Measurements from ENCODE around the gene STIL.
"Not testable (repeated sequence)": the region's sequence is repeated elsewhere in the genome, so short reads cannot be mapped to it uniquely, and the experiment has no call there.

STIL gene

GRCh38 chr1:47323599-47324031, 9.7 kb upstream of the STIL start:
- no peak for DNase-seq (ENCODE audit: low read depth in 3 of 3, low spot score in 1 of 3)

GRCh38 chr1:47319968-47320367, 6.0 kb upstream of the STIL start:
- DNase-seq (ENCODE audit: low read depth in 3 of 3, low spot score in 1 of 3): not testable (repeated sequence)

DNA sequence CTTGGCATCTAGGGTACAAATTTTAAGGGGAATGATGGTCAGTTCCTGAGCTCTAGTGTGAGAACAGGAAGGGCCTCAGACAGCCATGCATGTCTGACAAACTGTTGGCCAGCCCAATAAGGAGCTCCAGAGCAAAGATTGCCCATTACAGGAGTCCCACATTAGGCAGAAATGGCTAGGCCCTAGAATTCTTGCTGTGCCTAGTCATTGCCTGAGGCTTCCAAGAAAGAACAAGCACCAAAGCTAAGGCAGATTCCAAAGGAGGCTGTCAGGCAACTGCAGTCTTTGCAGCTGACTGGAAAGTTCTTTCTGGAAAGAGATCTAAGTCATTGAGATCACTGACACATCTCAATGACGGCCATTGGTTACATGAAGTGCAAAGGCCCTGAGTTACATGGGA, 3.9 kb upstream of the STIL start:
- no peak for DNase-seq (ENCODE audit: low read depth in 3 of 3, low spot score in 1 of 3)

DNA sequence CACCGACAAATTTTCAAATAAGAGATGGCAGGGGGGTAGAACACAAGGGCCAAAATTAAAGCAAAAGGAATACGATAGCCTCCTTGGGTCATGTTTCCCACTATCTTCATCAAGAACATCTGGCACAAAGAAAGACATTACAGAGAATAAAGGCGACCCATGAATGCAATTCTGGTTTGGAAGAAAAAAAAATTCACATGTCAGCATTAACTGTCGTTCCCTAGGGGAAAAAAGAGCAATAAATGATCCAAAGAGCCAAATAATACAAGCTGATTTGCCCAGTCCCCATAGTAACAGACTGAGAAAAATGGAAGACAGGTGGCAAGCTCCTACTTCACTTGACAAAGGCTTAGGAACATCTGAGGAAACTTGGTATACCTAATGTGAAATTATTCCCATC, 4.5 kb downstream of the STIL start:
- DNase-seq (ENCODE audit: low read depth in 3 of 3, low spot score in 1 of 3): no peak

- no peak for DNase-seq (ENCODE audit: low read depth in 3 of 3, low spot score in 1 of 3)
These were observed 11.5 kb downstream of the STIL start for GRCh38 chr1:47302472-47302871.

DNA sequence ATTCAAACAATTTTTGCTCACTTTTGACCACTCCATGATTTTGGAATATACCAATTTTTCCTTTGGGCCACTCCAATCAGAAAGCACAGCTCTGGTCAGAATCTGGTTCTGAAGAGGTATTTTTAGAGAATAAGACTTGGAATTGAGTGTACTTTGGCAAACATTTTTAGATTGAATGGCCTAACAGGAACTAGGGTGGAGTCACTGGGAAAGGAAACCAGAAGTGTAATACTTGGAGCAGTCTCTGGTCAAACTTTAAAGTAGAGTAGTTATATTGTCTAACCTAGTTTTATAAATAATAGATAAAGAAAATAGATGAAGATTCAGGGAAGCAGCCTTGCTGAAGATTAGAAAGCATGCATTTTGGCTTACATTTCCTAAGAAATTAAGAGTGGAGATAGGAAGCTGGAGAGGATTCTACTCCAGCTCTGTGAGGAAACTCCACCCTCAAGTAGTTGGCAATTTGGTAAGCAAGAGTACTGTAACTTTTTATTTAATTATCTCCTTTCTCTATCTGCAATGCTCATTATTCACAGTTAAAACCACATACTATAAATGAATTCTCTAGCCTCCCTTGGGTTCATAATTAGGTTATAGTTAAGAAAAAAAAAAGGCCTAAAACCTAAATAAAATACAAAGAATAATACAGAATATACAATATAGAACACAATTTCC, 15.8 kb downstream of the STIL start:
- no peak for DNase-seq (ENCODE audit: low read depth in 3 of 3, low spot score in 1 of 3)

DNA sequence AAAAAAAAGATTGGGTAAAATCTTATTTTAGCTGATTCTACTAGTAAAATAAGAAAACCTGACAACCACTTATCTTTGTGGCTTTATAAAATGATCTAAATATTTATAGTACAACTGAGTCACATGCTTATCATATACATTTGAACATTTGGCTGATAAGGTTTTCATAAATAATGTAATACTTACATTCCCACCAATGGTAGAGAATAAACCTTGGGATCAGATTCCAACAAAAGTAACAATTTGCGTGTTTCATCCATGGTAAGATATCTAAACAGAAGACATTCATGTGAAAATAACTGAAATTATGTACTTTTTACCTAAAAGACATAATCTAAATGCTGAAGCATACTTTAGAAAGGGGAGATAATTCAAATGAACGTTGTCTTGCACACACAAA, 18.4 kb downstream of the STIL start:
- DNase-seq (ENCODE audit: low read depth in 3 of 3, low spot score in 1 of 3): no peak

- not testable (repeated sequence) for DNase-seq (ENCODE audit: low read depth in 3 of 3, low spot score in 1 of 3)
These were observed 19.1 kb downstream of the STIL start for GRCh38 chr1:47294863-47295262.

- DNase-seq (ENCODE audit: low read depth in 3 of 3, low spot score in 1 of 3): not testable (repeated sequence)
These were observed 25.8 kb downstream of the STIL start for GRCh38 chr1:47288116-47288515.

DNA sequence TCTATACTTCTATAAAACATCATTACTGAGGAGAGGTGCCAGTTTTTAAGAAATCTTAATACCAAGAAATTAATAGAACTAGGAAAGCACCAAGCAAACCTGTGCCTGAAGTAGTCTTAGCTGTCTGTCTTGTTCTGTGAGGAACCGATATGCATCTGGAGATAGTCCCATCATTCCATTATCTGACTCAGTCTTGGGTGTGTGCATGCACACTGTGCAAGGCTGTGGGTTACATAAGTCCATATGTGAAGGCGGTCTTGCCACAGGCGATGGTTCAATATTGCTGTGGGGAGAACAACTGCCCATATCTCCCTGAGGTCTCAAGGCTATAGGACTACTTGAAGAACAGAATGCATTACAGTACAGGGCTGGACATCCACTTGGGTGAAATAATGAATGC, 33.8 kb downstream of the STIL start:
- DNase-seq (ENCODE audit: low read depth in 3 of 3, low spot score in 1 of 3): no peak

GRCh38 chr1:47276850-47277249, 37.1 kb downstream of the STIL start:
- DNase-seq (ENCODE audit: low read depth in 3 of 3, low spot score in 1 of 3): no peak

DNA sequence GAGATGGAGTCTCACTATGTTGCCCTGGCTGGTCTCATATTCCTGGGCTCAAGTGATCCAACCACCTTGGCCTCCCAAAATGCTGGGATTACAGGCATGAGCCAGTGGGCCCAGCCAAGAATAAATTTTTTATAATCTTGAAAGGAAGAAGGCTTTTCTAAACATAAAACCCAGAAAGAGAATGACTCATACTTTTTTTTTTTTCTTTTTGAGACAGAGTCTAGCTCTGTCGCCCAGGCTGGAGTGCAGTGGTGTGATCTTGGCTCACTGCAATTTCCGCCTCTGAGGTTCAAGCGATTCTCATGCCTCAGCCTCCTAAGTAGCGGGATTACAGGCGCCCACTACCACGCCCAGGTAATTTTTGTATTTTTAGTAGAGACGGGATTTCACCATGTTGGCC, 38.1 kb downstream of the STIL start:
- not testable (repeated sequence) for DNase-seq (ENCODE audit: low read depth in 3 of 3, low spot score in 1 of 3)

DNA sequence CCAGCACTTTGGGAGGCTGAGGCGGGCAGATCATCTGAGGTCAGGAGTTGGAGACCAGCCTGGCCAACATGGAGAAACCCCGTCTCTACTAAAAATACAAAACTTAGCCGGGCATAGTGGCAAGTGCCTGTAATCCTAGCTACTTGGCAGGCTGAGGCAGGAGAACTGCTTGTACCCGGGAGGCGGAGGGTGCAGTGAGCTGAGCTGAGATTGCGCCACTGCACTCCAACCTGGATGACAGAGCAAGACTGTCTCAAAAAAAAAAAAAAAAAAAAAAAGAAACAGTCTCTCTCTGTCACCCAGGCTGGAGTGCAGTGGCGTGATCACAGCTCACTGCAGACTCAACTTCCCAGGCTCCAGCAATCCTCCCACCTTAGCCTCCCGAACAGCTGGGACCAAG, 48.4 kb downstream of the STIL start:
- DNase-seq (ENCODE audit: low read depth in 3 of 3, low spot score in 1 of 3): not testable (repeated sequence)

- peak in 1 of 3 donors; percentile 2 for DNase-seq (ENCODE audit: low read depth in 3 of 3, low spot score in 1 of 3)
These were observed 51.0 kb downstream of the STIL start for GRCh38 chr1:47262787-47263413.

GRCh38 chr1:47257224-47257623, 56.7 kb downstream of the STIL start:
- no peak for DNase-seq (ENCODE audit: low read depth in 3 of 3, low spot score in 1 of 3)

- DNase-seq (ENCODE audit: low read depth in 3 of 3, low spot score in 1 of 3): no peak
These were observed 61.2 kb downstream of the STIL start for GRCh38 chr1:47252795-47253194.

- no peak for DNase-seq (ENCODE audit: low read depth in 3 of 3, low spot score in 1 of 3)
These were observed 61.6 kb downstream of the STIL start for GRCh38 chr1:47252369-47252768.

- DNase-seq (ENCODE audit: low read depth in 3 of 3, low spot score in 1 of 3): no peak
These were observed 64.2 kb downstream of the STIL start for GRCh38 chr1:47249755-47250154.

- DNase-seq (ENCODE audit: low read depth in 3 of 3, low spot score in 1 of 3): no peak
These were observed 69.5 kb downstream of the STIL start for GRCh38 chr1:47244339-47244862.

DNA sequence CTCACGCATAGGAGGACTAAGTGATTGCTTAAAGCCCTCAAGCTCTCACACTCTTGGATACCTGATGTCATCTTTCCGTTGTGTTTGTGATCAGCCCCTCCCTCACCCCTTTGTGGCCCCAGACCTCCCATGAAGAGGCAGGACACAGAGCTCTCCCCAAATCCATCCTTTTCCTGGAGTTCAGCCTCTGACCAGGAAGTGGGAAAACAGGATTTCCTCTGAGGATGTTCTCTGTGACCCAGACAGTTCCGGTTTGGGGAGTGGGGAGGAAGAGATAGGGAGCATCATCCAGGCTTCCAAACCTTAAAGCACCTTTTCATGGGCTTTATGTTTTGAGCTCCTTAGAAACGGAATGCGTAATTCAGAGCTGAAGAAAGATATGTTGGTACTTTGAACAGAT, 70.0 kb downstream of the STIL start:
- DNase-seq (ENCODE audit: low read depth in 3 of 3, low spot score in 1 of 3): no peak

DNA sequence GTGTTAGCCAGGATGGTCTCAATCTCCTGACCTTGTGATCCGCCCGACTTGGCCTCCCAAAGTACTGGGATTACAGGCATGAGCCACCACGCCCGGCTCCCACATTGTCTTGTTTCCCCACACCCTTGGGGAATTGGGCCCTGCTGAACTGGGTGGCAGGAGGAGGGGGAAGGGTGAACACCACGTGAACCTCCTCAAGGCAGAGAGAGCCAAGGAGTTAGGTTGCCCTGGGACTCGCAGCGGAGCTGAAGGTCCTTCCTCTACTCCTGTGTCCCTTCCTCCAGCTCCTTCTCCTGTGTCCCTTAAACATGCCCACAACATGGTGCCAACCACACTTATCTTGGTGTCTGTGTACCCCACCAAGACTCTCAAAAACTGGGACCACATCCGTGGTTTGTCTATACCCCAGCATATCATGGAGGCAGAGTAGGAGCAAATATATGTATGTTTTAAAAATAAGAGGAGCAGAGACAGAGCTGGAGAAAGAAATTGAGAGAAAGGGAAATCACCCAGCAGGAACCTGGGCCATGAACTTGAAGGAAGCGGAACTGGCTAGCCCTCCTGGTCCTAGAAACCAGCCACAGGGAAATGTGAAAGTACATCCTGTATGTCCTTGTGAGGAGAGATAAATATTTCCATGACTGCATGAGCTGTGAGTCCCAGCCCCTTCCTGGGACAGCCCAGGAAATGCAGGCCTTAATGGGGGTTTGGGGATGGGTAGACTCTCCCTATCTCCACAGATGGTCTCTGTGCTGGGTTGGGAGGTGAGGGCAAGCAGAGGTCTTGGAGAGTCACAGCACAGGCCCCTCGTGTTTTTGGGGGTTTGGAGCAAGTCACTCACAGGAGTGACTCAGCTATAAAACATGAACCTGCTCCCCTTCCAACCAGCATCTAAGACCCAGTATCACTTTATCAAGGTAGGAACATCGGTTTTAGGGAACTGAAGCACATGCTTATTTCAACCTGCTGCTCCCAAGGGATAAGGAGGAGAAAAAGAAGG, 72.5 kb downstream of the STIL start:
- no peak for DNase-seq (ENCODE audit: low read depth in 3 of 3, low spot score in 1 of 3)
